ENCODE measurements around the gene SLC2A2.

Gene SLC2A2

GRCh38 chr3:170949211-170949610, 77.3 kb downstream of the SLC2A2 start:
- in situ Hi-C loops (cut with HindIII; ENCODE audit: low sequenced_read_pairs): no loop called here
- DNase-seq (ENCODE audit: low read depth): no peak
- no peak for TF ChIP-seq CTCF (IDR thresholded peaks at IDR 0.05; ENCODE audit: low read depth, low read length, missing control alignments)

GRCh38 chr3:170947018-170947769, 79.3 kb downstream of the SLC2A2 start:
- in situ Hi-C loops (cut with HindIII; ENCODE audit: low sequenced_read_pairs): no loop called here
- TF ChIP-seq CTCF (IDR thresholded peaks at IDR 0.05; ENCODE audit: low read depth, low read length, missing control alignments): no peak
- DNase-seq (ENCODE audit: low read depth): no peak
- H3K4me3 ChIP-seq (ENCODE audit: low read depth, low read length): no peak overlapping the region

More at GRCh38 chr3:170949211-170949610, 77.3 kb downstream of the SLC2A2 start:
- H3K4me3 ChIP-seq (ENCODE audit: low read depth, low read length): no peak overlapping the region
